Sigmoid colon (tissue), 4 donors: ENCODE measurements around the gene RIPK3.

Experiments used
- EP300 ChIP-seq, 4 donors: sonication (generic); formaldehyde crosslinking; IDR thresholded peaks; one replicate each; pipeline ENCODE4 v1.6.1; 2017; ENCODE audit warnings: antibody characterized with exemption in 4 of 4
- POLR2A ChIP-seq, 2 donors: fragments of 450-650 bp; IDR thresholded peaks; one replicate each; pipeline ENCODE4 v1.6.1; 2016; ENCODE audit warnings: antibody characterized with exemption in 2 of 2, mild to moderate bottlenecking in 2 of 2, moderate library complexity in 2 of 2
- TF ChIP-seq, protein P1 (sequence below), 4 experiments: fragments of 450-650 bp in 3 of 4; fragments of 200-600 bp in 1 of 4; IDR thresholded peaks; one replicate each; pipeline ENCODE4 v1.5.1; 2016 to 2019; ENCODE audit warnings: antibody characterized with exemption in 4 of 4, mild to moderate bottlenecking in 3 of 4, moderate library complexity in 2 of 4

DNA sequence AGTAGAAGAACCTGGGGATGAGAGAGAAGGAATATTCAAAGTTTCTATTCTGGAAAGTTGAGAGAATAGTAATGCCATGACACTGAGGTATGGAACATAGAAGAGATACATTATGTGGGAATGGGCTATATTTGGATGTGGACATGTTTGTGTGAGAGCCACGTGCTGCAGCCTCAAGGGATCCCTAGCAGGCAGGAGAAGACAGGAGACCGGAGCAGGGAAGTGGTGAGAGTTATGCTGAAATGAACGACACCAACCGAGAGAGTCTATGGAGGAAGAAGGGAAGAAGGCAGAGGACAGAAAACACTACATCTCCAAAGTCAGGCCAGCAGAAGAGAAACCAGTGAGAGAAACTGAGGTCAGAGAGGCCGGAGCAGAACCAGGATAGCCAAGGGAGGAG lies 10.0 kb upstream of the RIPK3 start:
- TF ChIP-seq, protein P1, sequence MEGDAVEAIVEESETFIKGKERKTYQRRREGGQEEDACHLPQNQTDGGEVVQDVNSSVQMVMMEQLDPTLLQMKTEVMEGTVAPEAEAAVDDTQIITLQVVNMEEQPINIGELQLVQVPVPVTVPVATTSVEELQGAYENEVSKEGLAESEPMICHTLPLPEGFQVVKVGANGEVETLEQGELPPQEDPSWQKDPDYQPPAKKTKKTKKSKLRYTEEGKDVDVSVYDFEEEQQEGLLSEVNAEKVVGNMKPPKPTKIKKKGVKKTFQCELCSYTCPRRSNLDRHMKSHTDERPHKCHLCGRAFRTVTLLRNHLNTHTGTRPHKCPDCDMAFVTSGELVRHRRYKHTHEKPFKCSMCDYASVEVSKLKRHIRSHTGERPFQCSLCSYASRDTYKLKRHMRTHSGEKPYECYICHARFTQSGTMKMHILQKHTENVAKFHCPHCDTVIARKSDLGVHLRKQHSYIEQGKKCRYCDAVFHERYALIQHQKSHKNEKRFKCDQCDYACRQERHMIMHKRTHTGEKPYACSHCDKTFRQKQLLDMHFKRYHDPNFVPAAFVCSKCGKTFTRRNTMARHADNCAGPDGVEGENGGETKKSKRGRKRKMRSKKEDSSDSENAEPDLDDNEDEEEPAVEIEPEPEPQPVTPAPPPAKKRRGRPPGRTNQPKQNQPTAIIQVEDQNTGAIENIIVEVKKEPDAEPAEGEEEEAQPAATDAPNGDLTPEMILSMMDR (IDR thresholded peaks at IDR 0.05): no peak
- no peak for TF ChIP-seq EP300 (IDR thresholded peaks at IDR 0.05)
- TF ChIP-seq POLR2A (IDR thresholded peaks at IDR 0.05): no peak
